Muscle of back (tissue), 11 donors: ENCODE results near the gene ARF3. TPM values are rescaled to one million over a fixed set of nuclear protein-coding genes. Genes with fewer than 3 reads are reported as not detected.

Experiments used
- DNase-seq, 3 donors: peaks; one replicate each; pipeline versions ENCODE4 v3.0.0 to v3.0.0-alpha.2; 2013
- polyA plus RNA-seq, 10 donors: library from polyadenylated mRNA; unstranded; fragments of 120-200 nt; gene quantifications; one replicate each; pipeline ENCODE4 v1.2.1, GENCODE V29; 2013; ENCODE audit not compliant: insufficient read length in 10 of 10

ARF3 gene
- polyA plus RNA-seq, 10 donors = 36.1 to 63.5 (median 45.8) TPM

DNA sequence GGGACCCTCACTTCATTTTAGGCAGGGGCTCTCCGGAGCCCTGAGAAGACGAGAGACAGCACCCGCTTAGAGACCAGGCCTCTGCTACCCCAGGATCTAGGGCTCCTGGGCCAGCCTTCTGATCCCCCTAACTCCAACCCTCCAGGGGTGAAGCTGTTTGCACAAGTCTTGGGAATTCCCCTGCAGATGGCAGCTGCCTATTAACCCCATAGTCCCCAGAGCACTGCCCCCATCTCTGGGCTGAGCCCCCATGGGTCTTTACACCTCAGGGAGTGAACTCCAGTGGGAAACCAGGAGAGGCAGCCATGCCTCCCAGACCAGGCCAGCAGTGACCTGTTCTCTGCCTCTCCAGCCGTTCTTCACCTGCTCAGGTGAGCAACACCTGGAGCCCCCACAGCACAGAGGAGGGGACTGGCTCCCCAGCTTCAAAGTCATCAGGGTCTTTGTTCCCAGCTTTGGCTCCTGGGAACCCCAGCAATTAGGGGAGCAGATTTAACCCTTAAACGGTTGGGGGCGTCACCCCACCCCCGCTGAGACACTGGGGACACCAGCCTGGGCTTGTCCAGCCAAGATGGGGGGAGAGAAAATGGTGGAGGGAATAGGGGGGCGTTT is 12.0 kb upstream of the ARF3 start:
- DNase-seq = peak in 1 of 3 donors; percentile 10

DNA sequence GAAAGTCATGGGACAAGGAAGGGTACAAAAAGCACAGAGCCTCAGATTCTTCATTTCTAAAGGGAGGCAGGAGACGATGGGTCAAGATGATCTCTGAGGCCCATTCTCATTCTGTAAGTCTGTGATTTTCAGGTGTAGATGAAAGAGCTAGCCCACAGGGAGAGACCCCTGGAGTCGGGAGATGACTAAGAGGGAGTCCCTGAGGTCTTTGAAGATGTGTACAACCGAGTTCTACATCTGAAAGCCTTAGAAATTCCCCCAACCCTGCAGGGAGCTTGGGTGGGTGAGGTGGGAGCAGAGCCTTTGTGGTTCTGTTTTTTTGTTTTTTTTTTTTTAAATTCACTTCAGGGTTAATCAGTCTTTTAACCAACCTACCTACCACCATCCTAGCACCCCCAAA is 11.2 kb upstream of the ARF3 start:
- DNase-seq = no peak

DNA sequence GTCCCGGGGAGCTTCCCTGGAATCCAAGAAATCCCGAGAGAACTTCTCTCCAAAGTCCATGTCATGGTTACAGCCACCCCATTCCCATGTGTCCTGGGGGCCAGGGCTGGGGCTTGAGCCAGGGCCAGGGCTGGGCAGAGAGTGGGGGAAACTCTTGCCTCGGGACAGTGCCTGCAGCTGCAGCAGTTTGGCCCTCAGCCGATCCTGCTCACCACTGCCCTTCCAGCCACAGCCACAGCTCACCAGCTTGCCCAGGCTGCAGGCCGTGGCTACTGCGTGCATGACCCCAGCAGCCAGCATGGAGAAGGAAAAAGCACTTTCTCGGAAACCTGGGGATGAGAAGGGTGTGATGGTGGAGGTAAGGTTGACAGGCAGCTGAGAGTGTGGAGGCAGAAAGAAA is 10.7 kb upstream of the ARF3 start:
- DNase-seq = no peak

- DNase-seq = no peak
Measured at GRCh38 chr12:48966177-48966895, 9.0 kb upstream of the ARF3 start.

- DNase-seq = no peak
Measured at GRCh38 chr12:48965298-48965838, 8.1 kb upstream of the ARF3 start.

- no peak for DNase-seq
Measured at GRCh38 chr12:48961801-48962200, 4.5 kb upstream of the ARF3 start.

DNA sequence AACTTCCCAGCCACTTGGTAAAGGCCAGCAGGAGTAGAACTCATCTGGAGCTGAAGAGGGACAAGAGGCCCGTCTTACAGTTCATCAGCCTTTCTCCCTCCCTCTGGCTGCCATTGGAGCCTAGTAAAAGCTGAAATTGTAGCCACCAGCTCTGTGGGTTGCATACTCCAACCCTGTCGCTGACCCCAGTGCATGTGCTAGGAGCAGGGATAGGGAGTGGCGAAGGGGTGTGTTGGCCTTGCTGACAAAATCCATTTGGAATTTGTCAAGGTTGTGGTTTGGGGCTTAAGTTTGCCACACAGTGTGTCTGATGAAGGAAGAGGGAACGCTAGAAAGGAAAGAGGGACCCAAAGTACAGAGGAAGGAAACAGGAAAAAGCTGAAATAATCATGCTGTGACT is 4.0 kb upstream of the ARF3 start:
- no peak for DNase-seq

- no peak for DNase-seq
Measured at GRCh38 chr12:48960834-48961233, 3.5 kb upstream of the ARF3 start.

DNA sequence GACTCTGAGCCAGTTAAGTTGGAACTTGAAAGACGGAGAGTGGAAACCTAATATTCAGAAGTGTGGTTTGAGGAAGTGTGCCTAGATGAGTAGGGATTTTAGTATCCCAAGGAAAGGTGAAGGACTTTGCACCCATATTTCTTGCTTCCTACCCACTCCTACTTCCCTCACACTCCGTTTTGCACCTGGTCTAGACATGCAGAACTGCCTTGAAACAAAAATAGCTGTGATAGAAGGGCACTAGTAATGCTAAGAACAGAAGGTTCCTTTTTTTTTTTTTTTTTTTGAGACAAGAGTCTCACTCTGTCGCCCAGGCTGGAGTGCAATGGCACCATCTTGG is 732 bp upstream of the ARF3 start:
- no peak for DNase-seq

GRCh38 chr12:48956279-48957140 is 777 bp downstream of the ARF3 start:
- DNase-seq = peak; percentile 94 to 97 (median 95)

DNA sequence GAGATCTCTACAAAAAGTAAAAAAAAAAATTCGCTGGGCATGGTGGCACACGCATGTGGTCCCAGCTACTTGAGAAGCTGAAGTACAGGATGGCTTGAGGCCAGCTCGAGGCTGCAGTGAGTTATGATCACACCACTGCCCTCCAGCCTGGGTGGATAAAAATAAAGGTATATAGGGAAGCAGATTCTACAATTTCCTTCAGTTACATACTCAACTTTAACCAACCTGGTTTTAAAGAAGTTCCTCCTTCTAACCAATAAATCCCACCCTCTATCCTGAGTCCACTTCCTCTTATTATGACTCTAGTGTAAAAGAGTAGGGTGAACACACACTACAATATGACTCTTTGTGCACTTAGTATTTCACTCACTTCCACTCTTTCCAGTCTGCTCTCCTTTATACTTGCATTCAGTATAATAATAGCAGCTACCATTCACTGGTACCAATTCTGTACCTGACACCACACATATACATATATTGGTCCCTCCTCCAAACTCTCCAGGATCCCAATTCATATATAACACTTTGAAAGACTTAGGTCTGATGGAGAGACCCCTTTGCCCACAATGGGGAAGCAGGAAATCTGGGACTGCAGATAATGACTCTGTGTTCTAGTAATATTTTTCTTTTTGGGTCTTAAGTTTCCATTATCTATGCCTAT is 2.3 kb downstream of the ARF3 start:
- no peak for DNase-seq

- DNase-seq = no peak
Measured at GRCh38 chr12:48954061-48954460, 3.2 kb downstream of the ARF3 start.

DNA sequence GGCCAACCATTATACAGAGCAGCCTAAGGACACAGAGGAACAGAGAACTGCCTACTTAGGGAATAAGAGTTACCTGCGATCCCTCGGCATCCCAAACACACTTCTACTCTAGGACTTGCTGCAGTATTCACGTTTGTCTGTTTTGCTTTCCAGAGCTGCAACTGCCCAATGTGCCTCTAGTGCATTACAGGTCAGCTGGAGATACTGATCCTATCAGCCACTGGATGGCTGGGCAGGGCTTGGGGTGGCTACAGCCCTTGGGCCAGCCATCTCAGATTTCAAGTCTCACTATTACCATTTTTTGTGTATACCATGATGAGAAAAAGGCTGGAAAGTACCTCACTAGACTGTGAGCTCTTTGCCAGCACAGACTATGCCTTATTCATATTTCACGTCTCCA is 4.6 kb downstream of the ARF3 start:
- no peak for DNase-seq

GRCh38 chr12:48947727-48948126 is 9.6 kb downstream of the ARF3 start:
- no peak for DNase-seq

- DNase-seq = no peak
Measured at GRCh38 chr12:48946943-48947342, 10.3 kb downstream of the ARF3 start.

DNA sequence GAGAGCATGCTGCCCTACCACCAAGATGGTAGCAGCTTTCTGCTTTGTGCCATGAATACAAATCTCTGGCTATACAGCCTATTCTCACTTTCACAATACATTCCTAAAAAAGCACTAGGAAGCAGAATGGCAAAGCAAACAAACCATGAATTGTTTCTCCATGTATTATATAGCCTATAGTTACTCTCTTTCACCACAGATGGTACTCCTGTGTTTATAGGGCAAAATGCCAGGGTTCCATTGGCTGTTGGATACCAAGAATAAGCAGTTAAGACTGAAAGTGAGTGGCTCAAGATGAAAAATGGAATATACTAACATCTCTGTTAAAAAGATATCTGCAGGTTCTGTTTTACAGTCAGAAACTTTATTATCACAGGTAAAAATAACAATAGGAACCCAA is 11.1 kb downstream of the ARF3 start:
- DNase-seq = no peak

DNA sequence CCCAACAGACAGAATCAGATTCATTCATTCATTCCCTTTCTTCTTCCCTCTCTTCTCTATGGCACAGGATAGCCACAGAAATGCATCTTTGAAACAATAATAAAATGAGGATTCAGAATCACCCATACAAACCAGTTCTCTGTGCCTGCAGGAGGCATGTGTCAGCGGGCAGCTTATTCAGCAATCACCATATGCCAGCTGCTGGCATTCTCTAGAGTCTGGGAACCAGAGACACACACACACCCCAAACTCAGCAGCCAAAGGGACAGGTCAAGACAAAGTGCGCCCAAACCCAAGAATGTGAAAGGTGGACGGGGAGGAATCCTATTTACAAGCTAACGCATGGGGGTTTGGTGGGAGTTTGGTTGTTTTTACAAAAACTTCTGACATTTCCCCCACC is 14.1 kb downstream of the ARF3 start:
- no peak for DNase-seq

DNA sequence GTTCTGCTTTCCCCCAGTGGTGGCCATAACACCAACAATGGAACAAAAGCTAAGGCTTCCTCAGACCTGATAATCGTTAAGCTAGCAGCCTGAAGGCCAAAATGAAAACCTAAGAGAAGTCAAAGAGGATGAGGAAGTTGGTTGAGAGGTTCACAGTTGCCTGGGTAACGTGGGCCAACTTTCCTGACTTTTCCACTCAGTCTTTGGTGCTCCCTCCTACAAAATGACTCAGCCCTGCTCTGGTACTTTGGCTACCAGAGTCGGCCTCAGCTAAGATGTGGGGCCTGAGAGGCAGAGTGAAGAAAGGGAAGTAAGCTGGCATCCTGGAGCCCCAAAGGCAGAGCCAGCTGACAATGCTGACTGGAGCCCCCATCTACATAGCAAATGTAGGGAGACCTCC is 17.1 kb downstream of the ARF3 start:
- DNase-seq = no peak

DNA sequence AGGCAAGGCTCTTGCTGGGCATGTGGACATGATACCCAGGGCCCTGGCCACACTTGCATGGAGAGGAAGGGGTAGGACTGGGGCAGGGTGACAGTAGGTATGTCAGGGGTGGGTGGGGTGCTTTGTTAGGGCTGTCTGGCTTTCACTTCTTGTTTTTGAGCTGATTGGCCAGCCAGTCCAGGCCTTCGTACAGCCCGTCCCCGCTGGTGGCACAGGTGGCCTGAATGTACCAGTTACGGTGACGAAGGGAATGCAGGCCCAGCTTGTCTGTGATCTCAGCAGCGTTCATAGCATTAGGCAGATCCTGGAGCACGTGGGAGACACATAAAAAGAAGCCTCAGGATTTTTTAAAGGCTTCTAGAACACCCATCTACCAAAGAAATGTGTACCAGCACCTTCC is 18.5 kb downstream of the ARF3 start:
- DNase-seq = no peak

DNA sequence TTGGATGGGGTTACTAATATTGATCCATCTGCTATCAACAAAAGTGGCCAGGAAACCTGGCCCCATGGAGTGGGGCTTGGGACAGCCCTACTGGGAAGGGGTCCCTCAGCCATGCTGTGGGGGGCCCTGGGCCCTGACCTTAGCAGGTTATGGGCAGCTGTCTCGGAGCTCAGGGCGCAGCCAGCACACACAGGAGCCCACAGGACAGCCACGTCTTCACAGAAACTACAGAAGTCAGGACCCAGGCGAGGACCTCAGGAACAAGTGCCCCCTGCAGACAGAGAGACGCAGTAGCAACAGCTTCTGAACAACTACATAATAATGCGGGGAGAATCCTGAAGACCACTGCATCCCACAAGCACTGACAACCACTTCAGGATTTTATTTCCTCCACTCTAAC is 20.1 kb downstream of the ARF3 start:
- DNase-seq = no peak

DNA sequence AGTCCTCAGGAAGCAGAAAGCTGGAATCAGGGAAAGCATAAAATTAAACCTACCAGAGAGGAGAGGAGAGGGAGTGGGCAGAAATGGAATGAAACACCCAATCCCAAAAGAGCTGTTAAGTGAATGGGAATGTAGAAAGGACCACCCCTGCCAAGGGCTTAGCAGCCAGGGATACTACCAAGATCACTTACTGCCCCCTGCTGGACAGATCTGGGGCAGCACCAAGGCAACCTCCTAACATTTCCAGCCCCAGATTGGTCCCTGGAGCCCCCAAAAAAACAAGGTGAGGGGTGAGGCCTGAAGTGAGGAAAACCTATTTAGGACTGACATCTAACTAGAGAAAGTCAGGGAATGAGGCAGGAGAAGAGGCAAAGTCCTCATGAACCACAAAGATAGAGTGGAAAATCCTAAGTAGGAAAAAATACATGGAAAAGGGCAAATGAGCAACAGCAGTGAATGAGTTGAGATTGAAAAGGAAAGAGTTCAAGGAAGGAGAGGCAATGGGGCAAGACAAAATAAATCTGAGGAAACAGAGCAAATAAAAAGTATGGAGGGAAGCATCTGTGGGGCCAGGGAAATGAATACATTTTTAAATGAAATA is 20.8 kb downstream of the ARF3 start:
- peak; percentile 58 to 84 (median 76) for DNase-seq

GRCh38 chr12:48934312-48934706 is 23.0 kb downstream of the ARF3 start:
- DNase-seq = no peak
